Fibroblast of gingiva (primary cell): ENCODE results near the gene EVC.
"Not testable (repeated sequence)": the region's sequence is repeated elsewhere in the genome, so short reads cannot be mapped to it uniquely, and the experiment has no call there.

Experiments
- DNase-seq: peaks from one replicate; pipeline ENCODE4 v3.0.0-alpha.2; 2011; ENCODE audit warnings: low read depth

Gene EVC

GRCh38 chr4:5812506-5813229 is 101.7 kb downstream of the EVC start:
- peak; percentile 60 for DNase-seq

- DNase-seq = no peak
Observed at GRCh38 chr4:5813882-5814255, 102.9 kb downstream of the EVC start.

GRCh38 chr4:5814421-5814820 is 103.4 kb downstream of the EVC start:
- DNase-seq = no peak

- DNase-seq = no peak
Observed at GRCh38 chr4:5815641-5816040, 104.6 kb downstream of the EVC start.

GRCh38 chr4:5816101-5816500 is 105.1 kb downstream of the EVC start:
- no peak for DNase-seq

- DNase-seq = no peak
Observed at GRCh38 chr4:5816851-5817375, 105.9 kb downstream of the EVC start.

GRCh38 chr4:5821665-5822358 is 110.8 kb downstream of the EVC start:
- DNase-seq = no peak

GRCh38 chr4:5822619-5823018 is 111.6 kb downstream of the EVC start:
- no peak for DNase-seq

GRCh38 chr4:5823542-5824211 is 112.7 kb downstream of the EVC start:
- DNase-seq = no peak

- DNase-seq = no peak
Observed at GRCh38 chr4:5824227-5824626, 113.2 kb downstream of the EVC start.

GRCh38 chr4:5824635-5825034 is 113.6 kb downstream of the EVC start:
- DNase-seq = peak; percentile 44

GRCh38 chr4:5825321-5826041 is 114.5 kb downstream of the EVC start:
- DNase-seq = no peak

GRCh38 chr4:5826437-5827107 is 115.6 kb downstream of the EVC start:
- DNase-seq = no peak

GRCh38 chr4:5827108-5828004 is 116.4 kb downstream of the EVC start:
- DNase-seq = peak; percentile 5

- no peak for DNase-seq
Observed at GRCh38 chr4:5828005-5828391, 117.0 kb downstream of the EVC start.

- DNase-seq = no peak
Observed at GRCh38 chr4:5836943-5837342, 125.9 kb downstream of the EVC start.

GRCh38 chr4:5837483-5837882 is 126.5 kb downstream of the EVC start:
- not testable (repeated sequence) for DNase-seq

- no peak for DNase-seq
Observed at GRCh38 chr4:5839332-5839731, 128.3 kb downstream of the EVC start.

- DNase-seq = no peak
Observed at GRCh38 chr4:5839751-5840674, 129.0 kb downstream of the EVC start.

- DNase-seq = no peak
Observed at GRCh38 chr4:5842456-5842855, 131.5 kb downstream of the EVC start.
